Measurements from ENCODE around the gene SEMA3D.

The SEMA3D gene

GRCh38 chr7:85126383-85126782 lies 60.5 kb downstream of the SEMA3D start:
- no peak for TF ChIP-seq GATA1 (IDR thresholded peaks at IDR 0.05; ENCODE audit: low read depth, low read length)
- TF ChIP-seq POLR2A (IDR thresholded peaks at IDR 0.05; ENCODE audit: low read length), result no peak
- DNase-seq, result no peak

GRCh38 chr7:85125651-85126131 lies 61.2 kb downstream of the SEMA3D start:
- TF ChIP-seq POLR2A (IDR thresholded peaks at IDR 0.05; ENCODE audit: low read length) (no peak), GATA1 (IDR thresholded peaks at IDR 0.05; ENCODE audit: low read depth, low read length) (no peak)
- DNase-seq, result no peak

DNA sequence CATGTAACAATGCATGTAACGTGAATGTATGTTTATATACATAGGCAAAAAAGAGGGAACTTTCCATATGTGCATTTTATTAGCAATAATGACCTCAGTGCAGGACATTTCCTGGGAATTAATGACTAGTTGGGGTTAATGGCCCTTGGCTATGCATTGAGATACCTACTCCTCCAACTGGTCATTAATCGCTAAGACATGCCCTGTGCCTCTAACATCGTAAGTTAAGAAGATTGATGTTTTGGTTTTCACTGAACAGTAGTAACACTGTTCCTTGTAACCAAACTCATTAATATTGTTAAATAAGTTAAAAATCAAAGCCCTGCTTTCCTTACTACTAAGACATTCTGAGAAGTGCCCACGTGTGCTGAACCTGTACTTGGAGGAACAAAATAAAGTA lies 61.7 kb downstream of the SEMA3D start:
- no peak for TF ChIP-seq GATA1 (IDR thresholded peaks at IDR 0.05; ENCODE audit: low read depth, low read length)
- TF ChIP-seq POLR2A (IDR thresholded peaks at IDR 0.05; ENCODE audit: low read length), result no peak
- DNase-seq, result no peak

- no peak for DNase-seq
- TF ChIP-seq GATA1 (IDR thresholded peaks at IDR 0.05; ENCODE audit: low read depth, low read length) (no peak), POLR2A (IDR thresholded peaks at IDR 0.05; ENCODE audit: low read length) (no peak)
Observed at GRCh38 chr7:85119934-85120333, 66.9 kb downstream of the SEMA3D start.

DNA sequence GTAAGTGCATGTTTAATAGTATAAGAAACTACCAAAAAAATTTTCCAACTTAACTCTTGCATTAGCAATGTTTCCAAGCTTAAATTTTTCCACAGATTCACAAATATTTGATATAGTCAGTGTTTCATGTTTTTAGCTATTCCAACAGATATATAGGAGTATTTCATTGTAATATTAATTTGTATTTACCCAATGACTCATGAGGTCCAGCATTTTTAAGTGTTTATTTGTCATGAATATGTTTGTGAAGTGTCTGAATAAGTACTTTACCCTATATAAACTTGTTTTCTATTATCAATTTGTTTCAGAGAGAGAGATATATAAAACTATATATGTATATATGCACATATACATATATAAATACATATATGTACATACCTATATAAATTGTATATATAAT lies 71.0 kb downstream of the SEMA3D start:
- TF ChIP-seq GATA1 (IDR thresholded peaks at IDR 0.05; ENCODE audit: low read depth, low read length) (no peak), POLR2A (IDR thresholded peaks at IDR 0.05; ENCODE audit: low read length) (no peak)
- no peak for DNase-seq

DNA sequence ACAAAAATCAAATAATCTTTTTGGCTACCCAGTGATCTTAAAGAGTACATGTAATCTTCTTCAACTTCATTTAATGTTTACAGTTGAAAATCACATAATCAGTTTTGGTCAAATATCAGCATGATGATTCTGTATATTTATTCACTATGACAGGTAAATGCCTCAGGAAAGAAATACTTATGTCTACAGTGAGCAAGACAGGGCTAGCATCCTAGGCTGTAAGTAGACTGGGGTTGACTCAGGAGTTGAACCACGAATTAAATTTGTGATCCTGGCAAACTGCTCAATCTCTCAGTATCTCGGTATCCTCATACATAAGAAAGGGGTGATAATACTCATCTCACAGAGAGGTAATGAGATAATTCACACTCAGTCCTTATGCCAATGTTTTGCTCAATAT lies 71.8 kb downstream of the SEMA3D start:
- TF ChIP-seq POLR2A (IDR thresholded peaks at IDR 0.05; ENCODE audit: low read length) (no peak), GATA1 (IDR thresholded peaks at IDR 0.05; ENCODE audit: low read depth, low read length) (no peak)
- no peak for DNase-seq

DNA sequence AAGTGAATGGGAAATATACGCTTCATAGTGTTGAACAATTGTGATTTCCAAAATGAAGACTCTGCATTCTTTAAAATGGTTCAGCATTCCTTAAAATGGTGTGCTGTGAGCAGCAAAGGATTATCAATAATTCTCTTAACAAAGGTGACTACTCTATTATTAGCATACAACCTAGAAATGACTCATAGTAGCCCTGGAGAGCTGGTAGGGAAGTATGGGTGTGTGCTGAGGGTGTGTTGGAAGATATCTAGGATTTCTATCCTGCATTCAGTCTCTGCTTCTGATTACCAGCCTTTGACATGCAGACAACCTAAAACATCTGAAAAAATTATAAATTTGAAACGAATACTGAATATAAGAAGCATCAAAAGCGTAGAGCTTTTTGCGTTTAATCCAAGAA lies 72.5 kb downstream of the SEMA3D start:
- no peak for DNase-seq
- TF ChIP-seq POLR2A (IDR thresholded peaks at IDR 0.05; ENCODE audit: low read length), result no peak
- no peak for TF ChIP-seq GATA1 (IDR thresholded peaks at IDR 0.05; ENCODE audit: low read depth, low read length)

- no peak for DNase-seq
Observed at GRCh38 chr7:85111761-85112160, 75.1 kb downstream of the SEMA3D start.

DNA sequence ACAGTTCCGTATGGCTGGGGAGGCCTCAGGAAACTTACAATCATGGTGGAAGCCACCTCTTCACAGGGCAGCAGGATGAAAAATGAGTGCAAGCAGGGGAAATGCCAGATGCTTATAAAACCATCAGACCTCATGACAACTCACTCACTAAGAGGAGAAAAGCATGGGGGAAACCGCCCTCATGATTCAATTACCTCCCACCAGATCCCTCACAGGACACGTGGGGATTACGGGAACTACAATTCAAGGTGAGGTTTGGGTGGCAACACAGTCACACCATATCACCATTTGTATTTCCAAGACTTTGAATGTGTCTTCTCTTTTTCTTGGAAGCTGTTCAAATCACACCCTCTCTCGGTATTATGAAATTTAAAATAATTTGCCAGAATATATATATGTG lies 80.1 kb downstream of the SEMA3D start:
- DNase-seq, result no peak
- TF ChIP-seq GATA1 (IDR thresholded peaks at IDR 0.05; ENCODE audit: low read depth, low read length) (no peak), POLR2A (IDR thresholded peaks at IDR 0.05; ENCODE audit: low read length) (no peak)

More at GRCh38 chr7:85111761-85112160, 75.1 kb downstream of the SEMA3D start:
- TF ChIP-seq GATA1 (IDR thresholded peaks at IDR 0.05; ENCODE audit: low read depth, low read length) (no peak), POLR2A (IDR thresholded peaks at IDR 0.05; ENCODE audit: low read length) (no peak)

DNA sequence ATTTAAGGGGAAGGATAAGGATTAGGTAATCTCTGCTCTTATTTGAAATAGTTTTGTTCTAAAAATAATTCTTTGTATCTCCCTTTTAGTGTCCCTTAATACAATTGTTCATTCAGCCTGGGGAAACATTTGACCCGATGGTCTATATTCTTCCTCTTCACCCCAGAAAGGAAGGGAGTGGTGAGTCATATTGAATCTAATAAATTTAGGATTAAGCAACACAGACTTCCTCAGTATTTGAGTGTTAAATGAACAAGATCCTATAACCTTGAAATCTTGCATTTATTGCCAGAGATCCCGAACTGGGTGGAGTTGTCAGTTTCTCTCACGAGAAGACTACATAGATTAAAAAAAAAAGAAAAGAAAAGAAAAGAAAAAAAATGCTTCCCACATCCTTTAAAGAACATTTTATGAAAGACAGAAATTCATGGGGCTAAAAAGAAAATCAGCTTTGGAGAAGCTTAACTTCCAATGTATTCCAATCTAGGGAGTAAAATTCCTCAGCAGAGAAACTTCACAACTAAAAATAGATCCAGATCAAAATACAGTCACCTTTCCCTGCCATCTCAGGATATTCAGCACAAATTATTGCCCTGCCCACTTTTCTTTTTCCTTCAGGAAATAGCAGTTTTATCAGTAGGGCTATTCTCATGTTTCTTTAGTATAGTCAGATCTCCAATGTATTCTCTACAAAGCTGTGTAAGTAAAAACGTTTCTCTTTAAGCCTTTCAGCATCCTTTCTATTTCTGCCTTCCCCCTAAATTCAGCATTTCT lies 82.2 kb downstream of the SEMA3D start:
- no peak for DNase-seq
- no peak for TF ChIP-seq GATA1 (IDR thresholded peaks at IDR 0.05; ENCODE audit: low read depth, low read length)
- no peak for TF ChIP-seq POLR2A (IDR thresholded peaks at IDR 0.05; ENCODE audit: low read length)

DNA sequence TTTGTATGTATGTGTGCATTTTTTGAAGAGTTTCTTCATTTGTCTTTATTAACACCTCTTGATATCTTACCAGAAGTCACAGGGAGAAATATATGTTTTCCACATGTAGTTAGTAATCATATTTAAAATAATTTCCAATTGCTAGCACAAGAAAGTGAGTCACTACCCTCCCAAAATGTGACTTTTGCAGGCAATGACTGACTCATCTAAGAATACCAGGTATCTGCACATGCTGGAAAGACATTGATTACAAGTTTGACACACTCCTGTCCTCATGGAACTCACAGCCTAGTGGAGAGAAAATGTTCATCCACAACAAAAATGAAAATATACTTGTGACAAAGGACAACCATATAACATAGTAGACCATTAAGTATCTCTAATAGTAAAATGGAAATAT lies 82.9 kb downstream of the SEMA3D start:
- TF ChIP-seq GATA1 (IDR thresholded peaks at IDR 0.05; ENCODE audit: low read depth, low read length) (no peak), POLR2A (IDR thresholded peaks at IDR 0.05; ENCODE audit: low read length) (no peak)
- no peak for DNase-seq

- no peak for DNase-seq
- TF ChIP-seq GATA1 (IDR thresholded peaks at IDR 0.05; ENCODE audit: low read depth, low read length) (no peak), POLR2A (IDR thresholded peaks at IDR 0.05; ENCODE audit: low read length) (no peak)
Observed at GRCh38 chr7:85103357-85103756, 83.5 kb downstream of the SEMA3D start.

GRCh38 chr7:85102813-85103350 lies 84.0 kb downstream of the SEMA3D start:
- TF ChIP-seq POLR2A (IDR thresholded peaks at IDR 0.05; ENCODE audit: low read length), result no peak
- TF ChIP-seq GATA1 (IDR thresholded peaks at IDR 0.05; ENCODE audit: low read depth, low read length), result no peak
- no peak for DNase-seq

DNA sequence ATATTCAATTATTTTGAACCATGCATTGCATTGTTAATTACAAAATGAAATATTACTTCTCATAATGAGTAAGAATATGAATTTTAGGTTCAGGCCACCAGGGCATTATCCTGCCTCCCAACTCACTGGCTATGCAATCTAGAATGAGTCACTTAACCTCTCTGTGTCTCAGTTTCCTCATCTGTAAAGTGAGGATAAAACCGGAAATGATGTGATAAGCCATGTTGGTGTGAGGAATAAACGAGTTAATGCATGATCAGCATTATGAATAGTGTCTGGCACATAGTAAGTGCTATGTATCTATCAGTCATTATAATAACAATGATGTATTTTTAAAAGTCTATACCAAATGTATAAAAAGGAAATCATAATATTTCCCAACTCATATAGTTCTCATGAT lies 85.5 kb downstream of the SEMA3D start:
- DNase-seq, result no peak
- no peak for TF ChIP-seq GATA1 (IDR thresholded peaks at IDR 0.05; ENCODE audit: low read depth, low read length)
- TF ChIP-seq POLR2A (IDR thresholded peaks at IDR 0.05; ENCODE audit: low read length), result no peak

GRCh38 chr7:85097844-85098243 lies 89.0 kb downstream of the SEMA3D start:
- TF ChIP-seq POLR2A (IDR thresholded peaks at IDR 0.05; ENCODE audit: low read length) (no peak), GATA1 (IDR thresholded peaks at IDR 0.05; ENCODE audit: low read depth, low read length) (no peak)
- no peak for DNase-seq
